Sigmoid colon (tissue), 4 donors: Measurements from ENCODE around the gene NUDT17.
A peak's percentile ranks its signal among the peaks of the same experiment; 100 is the strongest.

ENCODE experiments used
- EP300 ChIP-seq, 4 donors: sonication (generic); formaldehyde crosslinking; IDR thresholded peaks; one replicate each; pipeline ENCODE4 v1.6.1; 2017; ENCODE audit warnings: antibody characterized with exemption in 4 of 4
- POLR2A ChIP-seq, 2 donors: fragments of 450-650 bp; IDR thresholded peaks; one replicate each; pipeline ENCODE4 v1.6.1; 2016; ENCODE audit warnings: antibody characterized with exemption in 2 of 2, mild to moderate bottlenecking in 2 of 2, moderate library complexity in 2 of 2
- TF ChIP-seq, protein P1 (sequence below), 4 experiments: fragments of 450-650 bp in 3 of 4; fragments of 200-600 bp in 1 of 4; IDR thresholded peaks; one replicate each; pipeline ENCODE4 v1.5.1; 2016 to 2019; ENCODE audit warnings: antibody characterized with exemption in 4 of 4, mild to moderate bottlenecking in 3 of 4, moderate library complexity in 2 of 4

DNA sequence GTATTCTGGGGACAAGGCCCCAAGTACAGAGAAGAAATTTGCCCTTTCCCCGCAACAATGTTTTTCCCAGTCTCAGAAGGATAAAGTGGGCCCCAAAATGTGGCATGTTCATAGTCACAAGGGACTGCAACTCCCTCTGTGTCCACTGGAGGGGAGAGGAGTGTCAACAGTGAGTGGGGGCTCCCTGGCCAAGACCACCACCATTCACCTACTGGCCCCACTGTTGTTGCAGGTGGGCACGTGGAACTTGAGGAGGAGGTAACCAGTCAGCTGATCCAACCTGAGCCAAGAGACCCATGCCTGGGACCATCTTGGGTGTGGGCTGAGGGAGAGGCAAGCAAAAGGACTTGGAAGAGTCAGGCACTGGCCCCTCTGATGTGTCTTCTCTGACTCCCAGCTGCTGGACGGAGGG is 777 bp downstream of the NUDT17 start:
- no peak for TF ChIP-seq EP300 (IDR thresholded peaks at IDR 0.05)
- TF ChIP-seq, protein P1, sequence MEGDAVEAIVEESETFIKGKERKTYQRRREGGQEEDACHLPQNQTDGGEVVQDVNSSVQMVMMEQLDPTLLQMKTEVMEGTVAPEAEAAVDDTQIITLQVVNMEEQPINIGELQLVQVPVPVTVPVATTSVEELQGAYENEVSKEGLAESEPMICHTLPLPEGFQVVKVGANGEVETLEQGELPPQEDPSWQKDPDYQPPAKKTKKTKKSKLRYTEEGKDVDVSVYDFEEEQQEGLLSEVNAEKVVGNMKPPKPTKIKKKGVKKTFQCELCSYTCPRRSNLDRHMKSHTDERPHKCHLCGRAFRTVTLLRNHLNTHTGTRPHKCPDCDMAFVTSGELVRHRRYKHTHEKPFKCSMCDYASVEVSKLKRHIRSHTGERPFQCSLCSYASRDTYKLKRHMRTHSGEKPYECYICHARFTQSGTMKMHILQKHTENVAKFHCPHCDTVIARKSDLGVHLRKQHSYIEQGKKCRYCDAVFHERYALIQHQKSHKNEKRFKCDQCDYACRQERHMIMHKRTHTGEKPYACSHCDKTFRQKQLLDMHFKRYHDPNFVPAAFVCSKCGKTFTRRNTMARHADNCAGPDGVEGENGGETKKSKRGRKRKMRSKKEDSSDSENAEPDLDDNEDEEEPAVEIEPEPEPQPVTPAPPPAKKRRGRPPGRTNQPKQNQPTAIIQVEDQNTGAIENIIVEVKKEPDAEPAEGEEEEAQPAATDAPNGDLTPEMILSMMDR (IDR thresholded peaks at IDR 0.05) = peak; percentile 44 to 70 (median 57)
- no peak for TF ChIP-seq POLR2A (IDR thresholded peaks at IDR 0.05)
